H9 (cell line): ENCODE results near the gene PODNL1. TPM values are rescaled to one million over a fixed set of nuclear protein-coding genes. Genes with fewer than 3 reads are reported as not detected.

ENCODE experiments used
- DNase-seq: peaks from one replicate; pipeline ENCODE4 v3.0.0-alpha.2; 2017
- H2AFZ ChIP-seq: one replicate; pipeline ENCODE4 v1.6.1; 2013; ENCODE audit warnings: mild to moderate bottlenecking, low read length, control low read depth, moderate library complexity
- H2AK5ac ChIP-seq: 2 replicates; pipeline ENCODE4 v1.6.1; 2013; ENCODE audit warnings: low read length, control low read depth, mixed read lengths; ENCODE audit not compliant: insufficient read length
- H2BK120ac ChIP-seq: one replicate; pipeline ENCODE4 v1.6.1; 2013; ENCODE audit warnings: low read depth, mild to moderate bottlenecking, low read length, control low read depth, inconsistent platforms; ENCODE audit not compliant: poor library complexity, severe bottlenecking
- H2BK12ac ChIP-seq: 2 replicates; pipeline ENCODE4 v1.6.1; 2013; ENCODE audit warnings: low read length, control low read depth, mixed read lengths, low read depth; ENCODE audit not compliant: insufficient read length
- H2BK15ac ChIP-seq: 2 replicates; pipeline ENCODE4 v1.6.1; 2013; ENCODE audit warnings: low read depth, low read length, control low read depth
- H2BK20ac ChIP-seq: one replicate; pipeline ENCODE4 v1.6.1; 2013; ENCODE audit warnings: low read depth, mild to moderate bottlenecking, low read length, control low read depth, inconsistent platforms; ENCODE audit not compliant: poor library complexity, severe bottlenecking
- H2BK5ac ChIP-seq: 2 replicates; pipeline ENCODE4 v1.6.1; 2013; ENCODE audit warnings: low read length, control low read depth, mixed read lengths; ENCODE audit not compliant: insufficient read length
- H3K14ac ChIP-seq: 2 replicates; pipeline ENCODE4 v1.6.1; 2013; ENCODE audit warnings: low read length, control low read depth; ENCODE audit not compliant: insufficient read depth
- H3K18ac ChIP-seq: 2 replicates; pipeline ENCODE4 v1.6.1; 2013; ENCODE audit warnings: low read depth, mild to moderate bottlenecking, mixed read lengths, low read length, control low read depth; ENCODE audit not compliant: insufficient read length
- H3K23ac ChIP-seq: 2 replicates; pipeline ENCODE4 v1.6.1; 2013; ENCODE audit warnings: low read length, control low read depth, mixed read lengths, low read depth; ENCODE audit not compliant: insufficient read length
- H3K23me2 ChIP-seq: 2 replicates; pipeline ENCODE4 v1.6.1; 2013; ENCODE audit warnings: low read depth, mild to moderate bottlenecking, mixed read lengths, low read length, control low read depth; ENCODE audit not compliant: insufficient read length, poor library complexity, severe bottlenecking
- H3K27ac ChIP-seq: 2 replicates; pipeline ENCODE4 v1.5.1; 2013; ENCODE audit warnings: low read length, control low read depth, mixed read lengths, low read depth; ENCODE audit not compliant: insufficient read length
- H3K27me3 ChIP-seq: 2 replicates; pipeline ENCODE4 v1.6.1; 2013; ENCODE audit warnings: low read length, control low read depth, inconsistent platforms; ENCODE audit not compliant: insufficient read depth
- H3K4ac ChIP-seq: 2 replicates; pipeline ENCODE4 v1.6.1; 2013; ENCODE audit warnings: low read depth, mild to moderate bottlenecking, control low read depth, inconsistent platforms, low read length, moderate library complexity
- H3K4me1 ChIP-seq: 2 replicates; pipeline ENCODE4 v1.6.1; 2013; ENCODE audit warnings: low read length, control low read depth, inconsistent platforms; ENCODE audit not compliant: insufficient read depth
- H3K4me2 ChIP-seq: 2 replicates; pipeline ENCODE4 v1.6.1; 2013; ENCODE audit warnings: low read length, control low read depth, mixed read lengths; ENCODE audit not compliant: insufficient read length, insufficient read depth
- H3K56ac ChIP-seq: 2 replicates; pipeline ENCODE4 v1.6.1; 2013; ENCODE audit warnings: low read depth, mild to moderate bottlenecking, mixed read lengths, low read length, control low read depth; ENCODE audit not compliant: insufficient read length
- H3K79me1 ChIP-seq: 2 replicates; pipeline ENCODE4 v1.6.1; 2013; ENCODE audit warnings: low read depth, mild to moderate bottlenecking, moderate library complexity, low read length, control low read depth, inconsistent platforms; ENCODE audit not compliant: insufficient read depth, poor library complexity, severe bottlenecking
- H3K79me2 ChIP-seq: 2 replicates; pipeline ENCODE4 v1.6.1; 2013; ENCODE audit warnings: low read length, control low read depth, inconsistent platforms; ENCODE audit not compliant: insufficient read depth
- H3K9ac ChIP-seq: 2 replicates; pipeline ENCODE4 v1.6.1; 2013; ENCODE audit warnings: low read length, control low read depth, mixed read lengths; ENCODE audit not compliant: insufficient read length; ENCODE audit errors: extremely low read depth
- H3K9me3 ChIP-seq: one replicate; pipeline ENCODE4 v1.6.1; 2013; ENCODE audit warnings: low read depth, low read length, inconsistent platforms; ENCODE audit not compliant: control insufficient read depth
- H3T11ph ChIP-seq: one replicate; pipeline ENCODE4 v1.6.1; 2013; ENCODE audit warnings: mild to moderate bottlenecking, low read length, control low read depth, inconsistent platforms
- H4K20me1 ChIP-seq: one replicate; pipeline ENCODE4 v1.6.1; 2013; ENCODE audit not compliant: control insufficient read depth, insufficient read length, insufficient read depth
- H4K5ac ChIP-seq: 2 replicates; pipeline ENCODE4 v1.6.1; 2013; ENCODE audit warnings: low read depth, mild to moderate bottlenecking, mixed read lengths, low read length, control low read depth; ENCODE audit not compliant: insufficient read length
- H4K8ac ChIP-seq: replicated peaks from 2 replicates; pipeline ENCODE4 v1.6.1; 2013; ENCODE audit warnings: low read length, control low read depth, mixed read lengths, low read depth; ENCODE audit not compliant: insufficient read length
- H4K91ac ChIP-seq: 2 replicates; pipeline ENCODE4 v1.6.1; 2013; ENCODE audit warnings: low read depth, mild to moderate bottlenecking, moderate library complexity, mixed read lengths, low read length, control low read depth; ENCODE audit not compliant: insufficient read length
- H3K27ac Mint-ChIP-seq, 3 experiments: 2 replicates in 2 of 3; 3 replicates in 1 of 3; pipeline ENCODE4 v1.8.0; 2020 to 2021; ENCODE audit warnings: mixed read lengths in 3 of 3, mild to moderate bottlenecking in 1 of 3, moderate library complexity in 1 of 3
- H3K27me3 Mint-ChIP-seq: 2 replicates; pipeline ENCODE4 v1.8.0; 2021; ENCODE audit warnings: low read depth, mild to moderate bottlenecking, moderate library complexity, mixed read lengths
- H3K36me3 Mint-ChIP-seq, 3 experiments: 2 replicates in 2 of 3; 3 replicates in 1 of 3; pipeline ENCODE4 v1.8.0; 2020 to 2021; ENCODE audit warnings: low read depth in 3 of 3, mixed read lengths in 3 of 3; ENCODE audit not compliant: insufficient read depth in 1 of 3
- H3K4me1 Mint-ChIP-seq, 2 experiments: 2 replicates each; pipeline ENCODE4 v1.8.0; 2020; ENCODE audit warnings: mixed read lengths in 2 of 2
- H3K4me3 Mint-ChIP-seq, 2 experiments: 2 replicates in 1 of 2; 3 replicates in 1 of 2; pipeline ENCODE4 v1.8.0; 2020 to 2021; ENCODE audit warnings: mild to moderate bottlenecking in 2 of 2, mixed read lengths in 2 of 2, moderate library complexity in 1 of 2
- H3K9me3 Mint-ChIP-seq, 2 experiments: 2 replicates in 1 of 2; 3 replicates in 1 of 2; pipeline ENCODE4 v1.8.0; 2020; ENCODE audit warnings: mild to moderate bottlenecking in 2 of 2, mixed read lengths in 2 of 2, moderate library complexity in 1 of 2
- whole genome bisulfite sequencing: extraction: QIAGEN DNeasy Blood & Tissue Kit; methylation state at CpG from one replicate; pipeline ENCODE4 v1.1.7; 2013; ENCODE audit warnings: missing lambda C conversion rate, low lambda C conversion rate, mixed read lengths; ENCODE audit not compliant: insufficient read length; ENCODE audit errors: extremely low coverage; 5-methylcytosine and 5-hydroxymethylcytosine counted together
- total RNA-seq: library from RNA; stranded (reverse); gene quantifications from 2 replicates; pipeline ENCODE4 v1.2.1, GENCODE V29; 2021
- TF ChIP-seq, protein P1 (sequence below): fragments of 200-600 bp; sonication (generic); conservative IDR thresholded peaks from 3 replicates; pipeline ENCODE4 v1.8.0; 2021; ENCODE audit warnings: antibody characterized with exemption, mild to moderate bottlenecking

Gene PODNL1
- total RNA-seq, 1 experiment from 2014 or later = 0.68 TPM

DNA sequence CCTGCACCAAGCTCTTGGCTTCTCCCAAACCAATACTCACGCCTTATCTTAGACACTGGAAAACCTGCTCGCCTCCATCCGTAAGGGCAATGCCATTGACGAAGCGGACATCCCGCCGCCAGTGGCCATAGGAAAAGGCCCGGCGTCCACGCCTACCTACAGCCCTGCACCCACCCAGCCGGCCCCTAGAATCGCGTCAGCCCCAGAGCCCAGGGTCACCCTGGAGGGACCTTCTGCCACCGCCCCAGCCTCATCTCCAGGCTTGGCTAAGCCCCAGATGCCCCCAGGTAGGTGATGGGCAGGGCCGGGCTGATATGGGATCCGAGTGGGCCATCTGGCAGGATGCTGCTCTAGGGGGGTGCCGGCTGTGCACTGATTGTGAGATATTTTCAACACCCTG, 24.9 kb downstream of the PODNL1 start:
- WGBS = no CpG with 5 or more reads among the region's 17 CpGs
- H3K9me3 Mint-ChIP-seq = no peaks in the 10 kb centered on the region
- H2BK12ac ChIP-seq = no peak overlapping the region
- H2BK5ac ChIP-seq = no peak overlapping the region
- H4K91ac ChIP-seq = no peak overlapping the region
- H3K4me3 Mint-ChIP-seq = no peak overlapping the region
- H3K18ac ChIP-seq = no peak overlapping the region
- no peak overlapping the region for H3K4me2 ChIP-seq
- no peak overlapping the region for H3K9ac ChIP-seq
- TF ChIP-seq, protein P1, sequence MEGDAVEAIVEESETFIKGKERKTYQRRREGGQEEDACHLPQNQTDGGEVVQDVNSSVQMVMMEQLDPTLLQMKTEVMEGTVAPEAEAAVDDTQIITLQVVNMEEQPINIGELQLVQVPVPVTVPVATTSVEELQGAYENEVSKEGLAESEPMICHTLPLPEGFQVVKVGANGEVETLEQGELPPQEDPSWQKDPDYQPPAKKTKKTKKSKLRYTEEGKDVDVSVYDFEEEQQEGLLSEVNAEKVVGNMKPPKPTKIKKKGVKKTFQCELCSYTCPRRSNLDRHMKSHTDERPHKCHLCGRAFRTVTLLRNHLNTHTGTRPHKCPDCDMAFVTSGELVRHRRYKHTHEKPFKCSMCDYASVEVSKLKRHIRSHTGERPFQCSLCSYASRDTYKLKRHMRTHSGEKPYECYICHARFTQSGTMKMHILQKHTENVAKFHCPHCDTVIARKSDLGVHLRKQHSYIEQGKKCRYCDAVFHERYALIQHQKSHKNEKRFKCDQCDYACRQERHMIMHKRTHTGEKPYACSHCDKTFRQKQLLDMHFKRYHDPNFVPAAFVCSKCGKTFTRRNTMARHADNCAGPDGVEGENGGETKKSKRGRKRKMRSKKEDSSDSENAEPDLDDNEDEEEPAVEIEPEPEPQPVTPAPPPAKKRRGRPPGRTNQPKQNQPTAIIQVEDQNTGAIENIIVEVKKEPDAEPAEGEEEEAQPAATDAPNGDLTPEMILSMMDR = no peak
- no peaks in the 10 kb centered on the region for H3K79me2 ChIP-seq
- no peaks in the 10 kb centered on the region for H3K27me3 ChIP-seq
- H4K5ac ChIP-seq = no peak overlapping the region
- H3K23me2 ChIP-seq = no peaks in the 10 kb centered on the region
- no peak overlapping the region for H3K23ac ChIP-seq
- H3K9me3 ChIP-seq = no peaks in the 10 kb centered on the region
- no peak overlapping the region; the same call in 1 of the 2 replicates for H3K14ac ChIP-seq
- peaks cover 14 to 73% (median 36%) of the 10 kb centered on the region in 3 experiments; a peak in 6 of 7 replicates for H3K36me3 Mint-ChIP-seq
- no peaks in the 10 kb centered on the region for H3K4me1 Mint-ChIP-seq
- H2BK15ac ChIP-seq = no peak overlapping the region
- H3K4ac ChIP-seq = no peak overlapping the region
- no peaks in the 10 kb centered on the region for H3K4me1 ChIP-seq
- no peak overlapping the region for H3K27ac Mint-ChIP-seq
- no peak overlapping the region for H3K27ac ChIP-seq
- H3K27me3 Mint-ChIP-seq = no peaks in the 10 kb centered on the region
- no peak overlapping the region for H2BK120ac ChIP-seq
- no peak overlapping the region for H3K56ac ChIP-seq
- no peak for DNase-seq
- H3K79me1 ChIP-seq = no peaks in the 10 kb centered on the region
- no peak overlapping the region for H4K8ac ChIP-seq
- no peak overlapping the region for H2BK20ac ChIP-seq
- H4K20me1 ChIP-seq = no peaks in the 10 kb centered on the region
- H2AK5ac ChIP-seq = no peak overlapping the region
- no peak overlapping the region for H3T11ph ChIP-seq
- H2AFZ ChIP-seq = no peak overlapping the region
